DLD1 (cell line): Measurements from ENCODE around the gene NPM3.

Source experiments
- in situ Hi-C: cut with HindIII; loops from 2 replicates; pipeline ENCODE4 v1.10.0; 2017; ENCODE audit warnings: low sequenced_read_pairs

Gene NPM3, protein sequence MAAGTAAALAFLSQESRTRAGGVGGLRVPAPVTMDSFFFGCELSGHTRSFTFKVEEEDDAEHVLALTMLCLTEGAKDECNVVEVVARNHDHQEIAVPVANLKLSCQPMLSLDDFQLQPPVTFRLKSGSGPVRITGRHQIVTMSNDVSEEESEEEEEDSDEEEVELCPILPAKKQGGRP

DNA sequence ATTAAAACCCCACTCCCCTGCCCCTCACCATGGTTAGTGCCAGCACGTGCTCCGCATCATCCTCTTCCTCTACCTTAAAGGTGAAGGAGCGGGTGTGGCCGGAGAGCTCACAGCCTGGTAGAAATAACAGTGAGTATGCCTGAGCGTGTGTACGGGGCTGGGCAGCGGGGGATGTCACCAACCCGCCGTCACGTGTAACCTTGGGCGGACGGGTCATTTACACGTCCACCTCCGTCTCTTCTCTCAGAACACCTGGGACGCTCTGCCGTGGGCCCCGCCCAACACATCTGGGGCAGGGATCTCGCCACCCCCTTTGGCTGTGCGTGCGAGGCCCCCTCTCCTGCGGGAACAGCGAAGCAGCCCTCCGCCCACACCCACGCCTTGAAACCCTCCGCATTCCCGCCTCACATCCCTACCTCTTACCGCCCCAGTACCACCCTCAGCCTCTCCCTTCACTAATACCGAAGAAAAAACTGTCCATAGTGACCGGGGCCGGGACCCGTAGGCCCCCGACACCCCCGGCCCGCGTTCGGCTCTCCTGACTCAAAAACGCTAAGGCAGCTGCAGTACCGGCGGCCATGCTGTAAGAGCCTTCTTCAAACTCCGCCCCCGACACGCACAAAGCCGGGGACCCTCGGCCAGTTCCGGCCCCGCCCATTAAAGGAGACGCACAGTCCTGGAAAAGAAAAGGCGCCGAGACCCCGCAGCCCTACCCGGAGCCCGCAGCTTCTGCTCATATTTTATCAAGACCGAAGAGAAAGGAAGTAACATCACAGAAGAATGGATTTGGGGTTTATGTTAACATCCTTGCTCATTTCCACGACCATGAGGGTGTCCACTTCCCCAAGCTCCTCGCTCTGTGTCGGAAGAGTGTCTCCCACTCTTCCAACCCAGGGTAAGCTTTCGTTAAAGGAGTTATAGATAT, at the start of gene NPM3:
NPM3 (minus strand) TSS at position 636 of the 925 bp plus-strand sequence; CDS start at position 580, 56 bp downstream.
- in situ Hi-C loops = no loop called here

DNA sequence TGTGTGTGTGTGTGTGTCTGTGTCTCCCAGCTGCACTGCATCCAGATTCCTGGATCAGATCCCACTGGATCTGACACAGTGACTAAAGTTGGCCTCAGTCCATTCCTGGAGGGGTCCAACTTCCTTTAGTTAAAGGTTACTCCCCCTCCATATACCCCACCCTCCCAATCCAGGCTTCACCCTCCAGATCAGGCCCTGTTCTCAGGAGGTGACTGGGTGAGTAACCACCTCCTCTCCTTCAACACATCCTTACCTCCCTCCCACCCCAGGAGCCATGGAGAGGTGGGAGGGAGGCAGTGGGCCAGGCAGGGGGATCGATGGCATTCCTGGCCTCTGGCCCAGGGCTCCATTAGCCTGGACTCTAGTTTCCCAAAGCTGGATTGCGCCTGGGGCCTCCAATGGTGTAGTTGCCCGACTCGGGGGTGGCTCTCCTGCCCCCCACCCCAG, 49.1 kb upstream of the NPM3 start:
- in situ Hi-C loops = no loop called here

DNA sequence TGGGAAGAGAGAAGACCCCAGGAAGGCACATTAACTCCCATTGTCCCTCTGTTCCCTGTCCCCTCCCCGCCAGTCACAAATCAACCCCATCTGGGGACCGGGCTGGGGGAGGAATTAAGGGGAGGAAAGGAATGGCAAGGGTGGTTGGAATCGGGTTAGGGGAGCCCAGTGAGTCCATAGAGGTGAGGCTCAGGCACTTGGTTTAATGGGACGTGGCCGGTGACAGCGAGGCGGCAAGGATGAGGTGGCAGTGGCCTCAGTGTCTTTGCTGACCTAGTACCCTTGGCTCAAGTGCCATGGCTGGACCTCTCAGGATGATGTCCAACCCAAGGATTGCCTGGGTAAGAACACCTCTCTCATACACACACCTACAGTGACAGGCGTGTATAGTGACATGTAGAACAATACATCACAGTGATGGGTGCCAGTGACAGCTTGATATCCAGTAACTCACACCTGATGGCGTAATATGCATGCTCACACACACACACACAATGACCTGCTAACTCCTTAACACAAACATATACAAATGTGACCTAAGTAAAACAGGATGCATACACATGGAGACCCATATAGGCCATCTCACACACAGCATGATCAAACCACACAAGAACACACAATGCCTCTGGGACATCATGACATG, 48.0 kb upstream of the NPM3 start:
- in situ Hi-C loops = no loop called here

DNA sequence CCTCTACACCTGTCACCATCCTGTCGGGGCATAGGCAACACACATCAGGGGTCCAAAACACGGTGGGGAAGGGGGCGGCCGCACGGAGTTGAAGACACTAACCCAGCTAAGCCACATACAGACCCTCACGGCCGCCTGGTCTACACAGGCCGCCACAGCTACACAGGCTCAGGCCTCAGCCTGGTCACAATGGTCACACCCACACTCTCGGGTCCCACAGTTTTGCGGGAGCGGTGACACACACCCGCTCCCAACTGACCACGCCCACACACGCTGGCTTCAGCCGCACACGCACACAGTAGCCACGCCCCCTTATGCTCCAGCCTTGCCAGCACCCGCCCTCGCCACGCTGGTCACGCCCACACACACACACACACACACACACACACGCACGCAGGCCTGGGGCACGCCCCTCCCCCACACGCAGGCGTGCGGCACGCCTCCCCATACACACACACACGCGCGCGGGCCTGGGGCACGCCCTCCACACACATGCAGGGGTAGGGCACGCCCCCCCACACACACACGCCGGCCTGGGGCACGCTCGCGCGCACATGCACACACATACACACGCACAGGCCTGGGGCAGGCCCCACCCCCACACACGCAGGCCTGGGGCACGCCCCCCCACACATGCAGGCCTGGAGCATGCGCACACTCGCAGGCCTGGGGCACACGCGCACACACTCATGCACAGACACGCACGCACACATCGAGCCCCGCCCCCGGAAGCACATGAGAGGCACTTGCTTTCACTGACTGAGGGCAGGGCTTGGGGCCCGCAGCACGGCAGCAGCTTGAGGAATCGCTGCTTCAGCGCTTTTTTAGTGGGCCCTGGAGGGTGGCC, 47.3 kb upstream of the NPM3 start:
- in situ Hi-C loops = no loop called here

DNA sequence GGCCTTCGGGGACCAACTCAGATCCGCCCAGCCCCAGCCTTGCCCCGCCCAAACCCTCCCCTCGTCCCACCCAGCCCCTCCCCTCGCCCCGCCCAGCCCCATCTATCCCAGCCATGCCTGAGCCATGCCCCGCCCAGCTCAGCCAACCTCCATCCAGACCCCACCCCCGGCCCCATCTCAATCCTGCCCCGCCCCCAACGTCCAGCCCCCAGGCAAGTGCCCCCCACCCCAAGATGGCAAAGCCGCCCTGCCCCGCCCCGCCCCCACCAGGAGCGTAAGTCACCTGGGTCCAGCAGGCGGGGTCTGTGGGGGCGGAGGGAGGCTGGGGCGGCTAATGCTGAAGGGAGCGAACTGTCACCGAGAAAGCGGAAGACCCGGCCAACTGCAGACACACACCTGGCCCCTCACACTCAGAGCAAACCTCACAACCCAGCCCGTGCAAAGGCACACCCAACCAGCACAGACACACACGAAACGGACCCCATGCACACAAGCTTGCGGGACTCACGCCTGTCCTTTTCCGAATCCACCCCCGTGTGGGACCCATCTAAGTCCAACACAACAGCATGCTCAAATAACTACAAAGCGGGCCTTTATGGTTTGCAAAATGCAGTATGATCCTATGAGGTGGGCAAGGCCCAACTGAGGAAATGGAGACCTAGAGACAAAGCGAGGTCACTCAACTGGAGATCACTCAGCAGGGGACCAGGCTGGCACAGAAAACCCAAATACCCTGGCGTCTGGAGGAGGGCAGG, 46.5 kb upstream of the NPM3 start:
- in situ Hi-C loops = no loop called here

DNA sequence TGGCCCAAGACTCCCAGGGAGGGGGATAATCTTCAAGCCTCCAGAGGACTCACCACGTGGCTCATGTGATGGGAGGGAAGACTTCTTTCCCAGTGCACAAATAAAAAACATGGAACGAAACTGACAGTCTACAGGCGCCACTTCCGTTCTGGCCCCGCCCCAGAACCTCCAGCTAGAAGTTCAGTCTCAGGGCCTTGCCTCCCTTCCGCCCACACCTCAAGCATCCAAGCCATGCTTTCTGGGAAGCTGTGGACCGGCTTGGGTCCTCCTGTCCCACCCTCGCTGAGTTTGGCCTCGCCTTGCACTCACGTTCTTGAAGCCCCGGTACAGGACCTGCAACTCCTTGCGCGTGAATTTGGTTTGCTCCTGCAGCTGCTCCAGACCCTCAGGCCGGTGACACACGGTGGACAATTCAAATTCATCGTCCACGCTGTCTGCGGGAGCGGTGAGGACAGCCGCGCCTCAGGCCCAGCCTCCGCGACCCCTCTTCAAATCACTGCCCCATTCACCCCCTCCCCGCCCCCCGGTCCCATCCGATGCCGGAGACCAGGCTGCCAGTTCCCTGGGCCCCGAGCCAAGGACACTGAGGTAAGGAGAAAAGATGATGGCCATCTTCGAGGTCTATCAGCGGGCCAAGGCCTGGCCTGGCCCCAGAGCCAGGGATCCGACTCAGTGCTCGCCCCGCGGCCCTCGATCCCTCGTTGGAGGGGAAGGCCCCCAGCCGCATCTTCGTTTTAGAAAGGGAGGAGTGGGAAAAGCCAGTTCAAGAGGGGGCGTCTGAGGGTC, 45.7 kb upstream of the NPM3 start:
- in situ Hi-C loops = no loop called here

DNA sequence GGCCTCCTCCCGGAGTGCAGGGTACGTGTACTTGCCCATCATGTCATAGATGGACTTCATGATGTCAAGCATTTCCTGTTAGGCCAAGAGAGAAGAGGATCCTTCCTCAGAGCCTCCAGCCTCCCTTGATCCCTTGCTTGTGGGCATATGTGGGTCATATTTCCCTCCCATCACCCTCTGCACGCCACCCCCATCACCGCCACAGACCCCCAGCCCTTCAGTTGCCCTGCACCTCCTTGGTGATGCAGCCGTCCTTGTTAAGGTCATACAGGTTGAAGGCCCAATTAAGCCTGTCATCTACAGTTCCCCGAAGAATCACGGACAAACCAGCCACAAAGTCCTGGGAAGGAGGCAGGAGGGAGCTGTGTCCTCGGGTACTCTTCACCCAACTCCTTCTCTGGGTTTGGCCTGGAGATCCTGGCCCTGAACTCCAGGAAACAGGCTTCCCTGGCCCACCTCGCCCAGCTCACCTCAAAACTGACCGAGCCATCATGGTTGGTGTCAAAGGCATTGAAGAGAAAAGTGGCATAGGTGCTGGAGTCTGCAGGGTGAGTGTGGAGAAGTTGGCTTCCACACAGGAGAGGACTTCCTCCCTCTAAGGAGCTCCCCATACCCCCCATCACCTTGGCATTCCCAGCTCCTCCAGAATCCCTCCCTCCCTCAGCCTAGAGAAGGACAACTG, 44.8 kb upstream of the NPM3 start:
- in situ Hi-C loops = no loop called here

DNA sequence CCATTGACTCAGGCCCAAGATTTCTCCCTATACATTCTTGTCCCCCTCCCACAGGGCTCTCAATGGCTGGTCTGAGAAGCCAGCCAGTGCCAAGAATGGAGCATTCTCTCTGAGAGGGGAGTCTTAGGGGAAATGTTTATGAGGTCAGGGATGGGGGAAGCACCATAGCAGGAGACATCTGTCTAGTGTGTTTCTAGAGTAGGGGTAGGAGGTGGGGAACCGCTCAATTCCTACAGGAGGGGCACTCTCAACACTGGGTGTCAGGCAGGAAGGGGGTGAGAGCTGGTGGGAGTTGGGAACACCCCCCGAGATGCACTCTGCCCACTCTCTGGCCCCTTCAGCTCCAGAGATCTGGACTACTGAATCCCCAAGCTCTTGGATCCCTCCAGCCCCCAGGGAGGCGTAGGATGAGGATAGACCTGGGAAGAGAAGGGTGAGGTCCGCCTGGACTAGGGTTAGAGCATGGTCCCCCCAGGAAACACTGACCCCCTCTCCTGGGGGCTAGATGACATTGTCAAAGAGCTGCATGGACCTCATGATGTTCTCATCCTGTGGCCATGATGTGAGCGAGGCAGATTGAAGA, 43.7 kb upstream of the NPM3 start:
- in situ Hi-C loops = no loop called here

DNA sequence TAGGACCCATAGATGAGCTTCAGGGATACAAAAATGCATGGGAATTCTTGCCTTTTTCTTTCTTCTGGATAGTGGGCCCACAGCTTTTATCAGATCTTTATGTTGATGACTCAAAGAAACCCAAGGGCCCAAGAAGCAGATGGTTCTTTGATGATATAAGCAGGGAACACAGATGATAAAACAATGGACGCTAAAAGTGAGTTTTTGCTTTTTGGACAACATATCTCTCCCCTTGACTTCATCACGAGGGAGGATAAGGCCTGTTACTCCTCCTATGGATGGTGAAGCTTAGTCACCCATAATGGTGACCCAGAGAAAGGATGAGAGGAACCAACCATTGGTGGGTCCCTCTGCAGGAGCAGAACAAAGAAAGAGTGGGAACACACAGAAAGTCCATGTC, 41.5 kb upstream of the NPM3 start:
- in situ Hi-C loops = no loop called here

DNA sequence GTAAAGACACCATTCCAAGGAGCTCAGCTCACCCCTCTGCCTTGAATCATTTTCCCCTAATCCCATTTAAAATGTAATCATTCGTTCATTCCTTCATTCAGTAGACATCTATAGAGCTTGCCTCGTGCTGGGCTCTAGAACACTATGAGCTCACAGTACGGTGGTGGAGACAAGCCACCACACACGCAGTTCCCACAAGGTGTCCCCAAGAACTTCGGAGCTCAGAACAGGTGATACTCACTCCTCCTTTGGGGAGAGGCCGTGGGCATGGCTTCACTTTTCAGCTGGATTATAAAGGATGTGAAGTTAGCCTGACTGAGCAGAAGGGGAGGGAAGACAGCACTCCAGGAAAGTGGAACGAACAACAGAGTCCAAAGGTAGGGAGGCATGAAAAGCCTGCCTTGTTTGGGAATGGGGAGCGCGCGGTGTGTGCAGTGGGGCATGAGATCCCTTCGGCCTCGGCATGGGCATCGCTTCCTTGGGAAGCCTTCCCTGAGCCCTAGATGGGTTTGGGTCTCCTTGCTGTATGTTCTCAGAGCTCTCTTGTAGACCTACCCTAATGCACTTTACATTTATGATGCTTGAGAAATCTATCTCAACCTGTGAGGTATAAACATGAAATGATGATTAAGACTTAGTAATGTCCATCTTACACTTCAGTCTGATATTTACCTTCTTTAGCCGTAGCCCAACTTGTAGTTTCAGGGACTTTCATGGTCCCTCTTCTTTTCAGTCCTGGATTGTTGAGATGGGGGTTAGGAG, 35.8 kb upstream of the NPM3 start:
- in situ Hi-C loops = no loop called here

DNA sequence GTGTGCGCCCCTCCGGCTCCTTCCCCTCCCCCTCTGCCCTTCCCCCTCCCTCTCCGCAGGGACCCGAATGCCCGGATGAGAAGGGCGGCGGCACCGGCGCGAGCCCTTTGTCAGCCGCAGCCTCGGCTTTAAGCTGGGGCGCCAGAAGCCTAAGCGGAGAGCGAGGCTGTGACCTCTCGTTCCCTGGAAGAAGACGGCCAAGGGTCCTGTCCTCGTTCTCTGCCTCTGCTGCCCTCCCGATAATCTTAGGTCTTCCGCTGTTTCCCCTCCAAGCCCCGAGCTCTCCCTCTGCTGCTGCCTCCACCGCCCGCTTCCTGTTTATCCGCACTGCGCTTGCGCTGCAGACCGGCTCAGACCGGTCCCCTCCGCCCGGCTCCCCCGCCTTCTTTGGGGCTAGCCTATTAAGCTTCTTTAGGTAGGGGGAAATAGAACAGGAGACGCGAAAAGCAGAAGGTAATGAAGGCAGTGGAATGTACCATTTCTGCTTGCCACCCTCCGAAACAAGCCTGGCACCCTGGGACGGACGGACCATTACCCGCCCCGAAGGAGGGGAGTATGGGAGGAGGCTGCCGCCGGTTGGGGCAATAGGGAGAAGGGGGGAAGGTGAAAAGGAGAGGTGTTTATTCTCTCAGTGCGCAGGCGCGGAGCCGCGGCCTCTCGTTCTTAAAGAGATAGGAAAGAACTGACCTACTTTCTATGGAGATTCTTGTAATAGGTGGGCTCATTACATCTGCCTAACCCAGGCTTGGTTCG, 35.0 kb upstream of the NPM3 start, which contains the start of gene OGA:
OGA (minus strand) TSS at position 326 of the 753 bp plus-strand sequence. CDS start 422 bp downstream, outside the sequence.
- in situ Hi-C loops = no loop called here

DNA sequence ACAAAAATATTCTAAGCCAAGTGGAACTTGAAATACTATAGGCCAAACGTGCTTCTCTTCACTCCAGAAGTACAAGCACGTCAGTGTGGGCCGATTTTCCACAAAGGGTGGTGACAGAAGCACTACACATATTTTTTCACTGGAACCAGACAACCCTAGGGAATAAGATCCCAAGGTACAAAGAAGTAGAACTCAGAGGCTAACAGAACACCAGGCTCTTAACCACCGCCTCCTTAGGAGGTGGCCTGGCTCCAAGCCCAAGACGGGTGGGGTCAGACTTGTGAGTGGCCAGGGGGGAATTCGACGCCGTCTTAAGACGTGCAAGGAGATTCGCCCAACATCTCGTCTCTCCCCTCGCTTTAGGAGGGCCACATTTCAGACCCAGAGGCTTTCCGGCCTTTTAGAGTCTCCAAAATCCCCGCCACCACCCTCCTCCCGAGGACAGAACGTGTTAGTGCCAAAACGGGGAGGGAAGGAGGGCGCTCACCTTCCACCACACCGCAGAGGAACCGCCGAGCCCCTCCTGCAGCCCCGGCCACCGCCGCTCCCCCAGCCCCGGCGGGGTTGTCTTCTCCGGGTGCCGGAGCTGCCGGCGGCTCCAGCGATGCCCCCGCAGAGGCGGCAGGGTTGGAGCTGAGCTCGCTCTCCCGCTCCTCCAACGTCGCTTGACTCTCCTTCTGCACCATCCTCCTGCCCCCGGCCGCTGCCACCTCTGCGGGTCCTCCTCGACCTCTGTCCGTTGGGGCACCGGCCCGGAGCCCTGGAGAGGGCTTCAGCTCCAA, 34.3 kb upstream of the NPM3 start:
- in situ Hi-C loops = no loop called here

DNA sequence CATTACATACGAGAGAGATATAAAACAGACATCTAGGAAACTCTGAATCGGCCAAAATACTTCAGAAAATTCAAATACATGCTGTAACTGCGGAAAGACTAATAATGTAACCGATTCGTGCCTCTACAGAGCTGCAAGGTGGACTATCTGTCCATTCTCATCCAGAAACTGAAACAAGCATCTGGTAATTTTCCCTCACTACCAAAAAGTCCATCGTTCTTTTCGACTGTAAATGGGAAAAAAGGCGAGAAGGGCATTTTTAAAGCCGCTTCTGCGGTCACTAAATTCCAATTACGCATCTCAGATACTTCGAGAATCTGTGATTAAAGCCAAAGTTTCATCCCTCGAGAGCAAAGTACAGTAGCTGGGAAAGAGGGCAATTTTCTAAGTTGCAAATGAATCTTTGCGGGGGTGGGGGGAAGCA, 33.7 kb upstream of the NPM3 start:
- in situ Hi-C loops = no loop called here

DNA sequence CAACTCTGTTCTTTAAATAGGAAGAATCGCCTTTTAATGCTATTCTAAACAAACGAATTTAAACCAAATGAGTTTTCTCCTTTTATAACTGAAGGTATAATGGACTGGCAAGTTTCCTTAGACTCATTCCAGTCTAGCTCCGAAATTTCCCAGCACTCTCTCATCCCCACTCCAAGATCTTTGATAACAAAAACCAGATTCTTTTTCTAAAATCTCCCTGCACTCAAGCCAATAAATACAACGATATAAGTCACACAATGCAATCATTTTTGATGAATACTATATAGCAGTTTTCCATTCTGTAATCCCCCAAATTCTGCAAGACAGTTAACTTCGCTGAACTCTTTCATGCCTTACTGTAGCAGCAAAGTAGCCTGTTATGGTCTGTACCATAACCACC, 33.1 kb upstream of the NPM3 start:
- in situ Hi-C loops = no loop called here

DNA sequence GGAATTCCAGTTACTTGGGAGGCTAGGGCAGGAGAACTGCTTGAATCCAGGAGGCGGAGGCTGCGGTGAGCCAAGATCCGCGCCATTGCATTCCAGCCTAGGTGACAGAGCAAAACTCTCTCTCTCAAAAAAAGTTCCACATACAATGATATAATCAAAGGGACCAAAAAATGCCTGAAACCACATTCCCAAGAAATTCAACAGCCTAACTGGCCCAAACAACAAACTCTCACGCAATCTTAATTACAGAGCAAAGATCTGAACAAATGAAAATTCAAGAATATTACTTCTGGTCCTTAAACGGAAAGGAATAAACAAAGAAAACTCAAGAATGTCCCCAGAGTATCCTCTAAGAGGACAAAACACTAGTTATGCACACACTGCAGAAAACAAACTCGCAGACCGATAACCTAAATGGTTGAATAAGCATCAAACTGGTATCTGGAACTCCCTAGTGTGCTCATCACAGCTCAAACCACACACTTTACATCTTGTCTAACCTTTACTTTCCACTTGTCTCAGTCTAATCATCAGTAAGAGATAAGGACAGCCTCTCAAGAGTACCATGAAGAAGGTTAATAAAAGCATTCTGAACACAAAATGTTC, 31.3 kb upstream of the NPM3 start:
- in situ Hi-C loops = no loop called here

DNA sequence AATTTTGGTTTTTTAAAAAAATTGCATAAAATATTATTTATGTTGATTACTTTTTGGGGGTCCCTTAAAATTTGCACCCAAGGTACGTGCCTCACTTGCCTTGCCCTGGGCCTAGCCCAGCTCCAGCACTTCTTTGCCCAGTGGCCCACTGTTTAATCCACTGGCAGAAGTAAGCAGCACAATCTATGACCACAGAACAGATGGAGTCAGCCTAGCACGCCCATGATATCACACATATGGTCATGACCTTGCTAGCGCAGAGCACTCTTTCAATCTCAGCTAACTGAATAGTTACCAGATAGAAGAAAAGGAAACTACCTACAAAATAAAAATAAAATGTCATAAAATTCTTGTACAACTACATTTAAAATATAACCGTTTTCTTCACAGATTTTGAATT, 29.4 kb upstream of the NPM3 start:
- in situ Hi-C loops = no loop called here
